ENCODE data around the gene CA10. TPM values are rescaled to one million over a fixed set of nuclear protein-coding genes. Genes with fewer than 3 reads are reported as not detected.

CA10 gene
- total RNA-seq, 1 experiment from 2014 or later = not detected

DNA sequence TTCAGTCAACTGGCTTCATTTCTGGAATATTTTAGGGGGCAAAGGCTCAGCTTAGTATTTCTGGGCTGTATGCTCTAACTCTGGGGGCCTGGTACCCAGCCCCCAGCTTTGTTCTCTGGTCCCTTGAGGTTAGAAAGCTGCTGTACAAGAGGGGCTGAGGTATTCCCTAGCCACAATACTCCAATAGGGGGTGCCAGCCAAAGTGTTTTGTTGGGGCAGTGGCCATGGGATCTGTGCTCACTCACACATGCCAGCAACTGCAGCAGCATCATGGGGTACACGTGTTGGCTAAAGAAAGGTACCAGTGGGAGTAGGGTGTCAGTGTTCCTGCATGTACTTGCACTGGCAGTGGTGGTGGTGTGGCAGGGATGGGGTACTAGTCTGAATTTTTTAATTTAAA lies 257.3 kb downstream of the CA10 start:
- ChIA-PET CTCF (no interaction called here), POLR2A (ENCODE audit: unreplicated experiment) (no interaction called here)
- DNase-seq = no peak
- H3K9me2 ChIP-seq (ENCODE audit: insufficient read depth) = no peaks in the 10 kb centered on the region
- H3K27ac ChIP-seq = no peak overlapping the region
- no peaks in the 10 kb centered on the region for H3K79me2 ChIP-seq (ENCODE audit: low read depth)
- TF ChIP-seq EZH2 (IDR thresholded peaks at IDR 0.05; ENCODE audit: low read depth) = no peak
- TF ChIP-seq, protein P1, sequence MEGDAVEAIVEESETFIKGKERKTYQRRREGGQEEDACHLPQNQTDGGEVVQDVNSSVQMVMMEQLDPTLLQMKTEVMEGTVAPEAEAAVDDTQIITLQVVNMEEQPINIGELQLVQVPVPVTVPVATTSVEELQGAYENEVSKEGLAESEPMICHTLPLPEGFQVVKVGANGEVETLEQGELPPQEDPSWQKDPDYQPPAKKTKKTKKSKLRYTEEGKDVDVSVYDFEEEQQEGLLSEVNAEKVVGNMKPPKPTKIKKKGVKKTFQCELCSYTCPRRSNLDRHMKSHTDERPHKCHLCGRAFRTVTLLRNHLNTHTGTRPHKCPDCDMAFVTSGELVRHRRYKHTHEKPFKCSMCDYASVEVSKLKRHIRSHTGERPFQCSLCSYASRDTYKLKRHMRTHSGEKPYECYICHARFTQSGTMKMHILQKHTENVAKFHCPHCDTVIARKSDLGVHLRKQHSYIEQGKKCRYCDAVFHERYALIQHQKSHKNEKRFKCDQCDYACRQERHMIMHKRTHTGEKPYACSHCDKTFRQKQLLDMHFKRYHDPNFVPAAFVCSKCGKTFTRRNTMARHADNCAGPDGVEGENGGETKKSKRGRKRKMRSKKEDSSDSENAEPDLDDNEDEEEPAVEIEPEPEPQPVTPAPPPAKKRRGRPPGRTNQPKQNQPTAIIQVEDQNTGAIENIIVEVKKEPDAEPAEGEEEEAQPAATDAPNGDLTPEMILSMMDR (conservative IDR thresholded peaks at IDR 0.05) = no peak
- no TSS peak for BruUV-seq (replicated peaks)
- no peaks in the 10 kb centered on the region for H3K36me3 ChIP-seq (ENCODE audit: low read depth)
- H3K4me2 ChIP-seq = no peak overlapping the region
- H3K27me3 ChIP-seq (ENCODE audit: insufficient read depth, low read depth) = no peaks in the 10 kb centered on the region
- no peaks in the 10 kb centered on the region for H3F3A ChIP-seq (ENCODE audit: insufficient read depth, low read depth)
- H3K9me3 ChIP-seq (ENCODE audit: insufficient read depth, low read depth) = no peaks in the 10 kb centered on the region
- H2AFZ ChIP-seq = no peak overlapping the region
- intact Hi-C loops (cut with micrococcal nuclease; ENCODE audit: unreplicated experiment) = no loop called here
- no peaks in the 10 kb centered on the region for H3K4me1 ChIP-seq (replicated peaks; ENCODE audit: insufficient read depth)
- H3K4me3 ChIP-seq = no peak overlapping the region
- no peaks in the 10 kb centered on the region for H4K20me1 ChIP-seq (ENCODE audit: insufficient read depth)

DNA sequence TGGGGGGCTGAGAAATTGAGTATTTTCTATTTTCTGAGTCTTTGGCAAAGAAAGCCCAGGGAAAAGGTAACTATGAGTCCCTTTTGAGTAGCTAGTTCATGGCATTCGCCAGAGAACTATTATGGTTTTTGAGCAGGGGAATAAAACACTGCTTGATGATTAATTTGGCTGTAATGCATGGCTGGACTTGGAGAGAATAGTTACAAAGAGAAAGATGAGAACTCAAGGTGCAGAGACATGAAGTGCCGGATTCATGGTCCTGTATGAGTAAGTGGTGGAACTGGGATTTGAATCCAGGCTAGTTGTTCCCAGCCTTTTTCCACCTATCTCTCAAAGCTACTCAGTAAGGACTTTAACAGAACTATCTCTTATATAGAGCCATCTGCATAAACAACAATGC lies 266.6 kb downstream of the CA10 start:
- H3K79me2 ChIP-seq (ENCODE audit: low read depth) = no peaks in the 10 kb centered on the region
- H3K9me3 ChIP-seq (ENCODE audit: insufficient read depth, low read depth) = no peaks in the 10 kb centered on the region
- H4K20me1 ChIP-seq (ENCODE audit: insufficient read depth) = no peaks in the 10 kb centered on the region
- no peaks in the 10 kb centered on the region for H3K27me3 ChIP-seq (ENCODE audit: insufficient read depth, low read depth)
- ChIA-PET POLR2A (ENCODE audit: unreplicated experiment) (no interaction called here), CTCF (no interaction called here)
- H3K27ac ChIP-seq = no peak overlapping the region
- no peaks in the 10 kb centered on the region for H3K4me1 ChIP-seq (replicated peaks; ENCODE audit: insufficient read depth)
- no peak for DNase-seq
- no peak overlapping the region for H3K4me3 ChIP-seq
- no TSS peak for BruUV-seq (replicated peaks)
- no peaks in the 10 kb centered on the region for H3K9me2 ChIP-seq (ENCODE audit: insufficient read depth)
- H3F3A ChIP-seq (ENCODE audit: insufficient read depth, low read depth) = no peaks in the 10 kb centered on the region
- no peak overlapping the region for H2AFZ ChIP-seq
- TF ChIP-seq EZH2 (IDR thresholded peaks at IDR 0.05; ENCODE audit: low read depth) = no peak
- TF ChIP-seq, protein P1 (conservative IDR thresholded peaks at IDR 0.05) = no peak
- no peak overlapping the region for H3K4me2 ChIP-seq
- intact Hi-C loops (cut with micrococcal nuclease; ENCODE audit: unreplicated experiment) = no loop called here
- no peaks in the 10 kb centered on the region for H3K36me3 ChIP-seq (ENCODE audit: low read depth)

DNA sequence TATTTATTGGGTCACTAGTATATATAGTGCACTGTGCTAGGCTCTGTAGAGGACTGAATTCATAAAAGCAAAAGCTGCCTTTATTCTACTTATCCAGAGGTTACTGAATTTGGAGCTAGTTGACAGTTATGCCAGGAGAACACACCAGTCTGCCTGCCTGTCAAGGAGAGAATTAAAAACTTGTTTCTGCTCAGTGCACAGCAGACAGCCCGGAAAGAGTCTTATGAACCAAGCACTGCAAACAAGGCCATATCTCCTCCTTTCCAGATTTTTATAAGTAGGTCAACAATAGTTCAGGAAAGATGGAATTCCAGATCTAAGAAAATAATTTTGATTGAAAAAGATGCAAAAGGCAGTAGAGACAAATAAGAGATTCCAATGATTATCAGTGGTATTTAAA lies 267.8 kb downstream of the CA10 start:
- no peaks in the 10 kb centered on the region for H3K9me3 ChIP-seq (ENCODE audit: insufficient read depth, low read depth)
- no peak overlapping the region for H2AFZ ChIP-seq
- H3K4me3 ChIP-seq = no peak overlapping the region
- no peaks in the 10 kb centered on the region for H3K79me2 ChIP-seq (ENCODE audit: low read depth)
- no peaks in the 10 kb centered on the region for H3K9me2 ChIP-seq (ENCODE audit: insufficient read depth)
- TF ChIP-seq, protein P1 (conservative IDR thresholded peaks at IDR 0.05) = no peak
- no peak for TF ChIP-seq EZH2 (IDR thresholded peaks at IDR 0.05; ENCODE audit: low read depth)
- H3K27me3 ChIP-seq (ENCODE audit: insufficient read depth, low read depth) = no peaks in the 10 kb centered on the region
- CTCF ChIA-PET = no interaction called here
- intact Hi-C loops (cut with micrococcal nuclease; ENCODE audit: unreplicated experiment) = no loop called here
- POLR2A ChIA-PET (ENCODE audit: unreplicated experiment) = no interaction called here
- no TSS peak for BruUV-seq (replicated peaks)
- H3K27ac ChIP-seq = no peak overlapping the region
- H3K4me2 ChIP-seq = no peak overlapping the region
- no peaks in the 10 kb centered on the region for H3K36me3 ChIP-seq (ENCODE audit: low read depth)
- no peaks in the 10 kb centered on the region for H4K20me1 ChIP-seq (ENCODE audit: insufficient read depth)
- H3F3A ChIP-seq (ENCODE audit: insufficient read depth, low read depth) = no peaks in the 10 kb centered on the region
- H3K4me1 ChIP-seq (replicated peaks; ENCODE audit: insufficient read depth) = no peaks in the 10 kb centered on the region
- DNase-seq = no peak

All from PC-9 (cell line).